HL-60 (cell line): Measurements from ENCODE around the gene XCR1.

ENCODE experiments used
- GABPA ChIP-seq: IDR thresholded peaks from 2 replicates; pipeline ENCODE4 v1.6.1; 2012; ENCODE audit warnings: low read depth
- TF ChIP-seq, protein P1 (sequence below): IDR thresholded peaks from one replicate; pipeline ENCODE4 v1.5.1; 2011; ENCODE audit warnings: low read length, control low read depth, inconsistent platforms; ENCODE audit not compliant: insufficient read depth

DNA sequence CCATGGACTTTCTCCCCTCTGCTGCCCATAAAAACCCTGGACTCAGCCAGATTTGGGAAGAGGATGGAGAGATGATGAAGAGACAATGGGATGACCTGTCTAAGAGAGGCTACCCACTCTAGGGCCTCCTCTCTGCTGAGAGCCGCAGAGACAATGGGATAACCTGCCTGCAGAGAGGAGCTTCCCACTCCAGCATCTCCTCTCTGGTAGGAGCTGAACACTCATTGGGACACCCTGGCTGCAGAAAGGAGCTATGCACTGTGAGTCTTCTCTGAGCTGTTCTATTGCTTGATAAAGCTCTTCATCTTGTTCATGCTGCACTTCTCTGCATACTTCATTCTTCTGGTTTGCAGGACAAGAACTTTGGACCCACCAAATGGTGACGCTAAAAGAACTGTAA lies 4.5 kb upstream of the XCR1 start:
- TF ChIP-seq, protein P1, sequence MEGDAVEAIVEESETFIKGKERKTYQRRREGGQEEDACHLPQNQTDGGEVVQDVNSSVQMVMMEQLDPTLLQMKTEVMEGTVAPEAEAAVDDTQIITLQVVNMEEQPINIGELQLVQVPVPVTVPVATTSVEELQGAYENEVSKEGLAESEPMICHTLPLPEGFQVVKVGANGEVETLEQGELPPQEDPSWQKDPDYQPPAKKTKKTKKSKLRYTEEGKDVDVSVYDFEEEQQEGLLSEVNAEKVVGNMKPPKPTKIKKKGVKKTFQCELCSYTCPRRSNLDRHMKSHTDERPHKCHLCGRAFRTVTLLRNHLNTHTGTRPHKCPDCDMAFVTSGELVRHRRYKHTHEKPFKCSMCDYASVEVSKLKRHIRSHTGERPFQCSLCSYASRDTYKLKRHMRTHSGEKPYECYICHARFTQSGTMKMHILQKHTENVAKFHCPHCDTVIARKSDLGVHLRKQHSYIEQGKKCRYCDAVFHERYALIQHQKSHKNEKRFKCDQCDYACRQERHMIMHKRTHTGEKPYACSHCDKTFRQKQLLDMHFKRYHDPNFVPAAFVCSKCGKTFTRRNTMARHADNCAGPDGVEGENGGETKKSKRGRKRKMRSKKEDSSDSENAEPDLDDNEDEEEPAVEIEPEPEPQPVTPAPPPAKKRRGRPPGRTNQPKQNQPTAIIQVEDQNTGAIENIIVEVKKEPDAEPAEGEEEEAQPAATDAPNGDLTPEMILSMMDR, result no peak
- no peak for TF ChIP-seq GABPA
